HG03135 (cell line): ENCODE measurements around the gene SLX4IP.

Experiments used
- ATAC-seq: cut with Tn5 transposase; IDR thresholded peaks from one replicate; pipeline ENCODE4 v1.9.1; 2021; ENCODE audit warnings: mild to moderate bottlenecking, moderate library complexity; ENCODE audit not compliant: unreplicated experiment

Gene SLX4IP

GRCh38 chr20:10625641-10626040 lies 190.5 kb downstream of the SLX4IP start:
- ATAC-seq = no peak

- ATAC-seq = no peak
Measured at GRCh38 chr20:10626896-10627295, 191.8 kb downstream of the SLX4IP start.

- ATAC-seq = no peak
Measured at GRCh38 chr20:10629946-10630650, 195.0 kb downstream of the SLX4IP start.

GRCh38 chr20:10631126-10631525 lies 196.0 kb downstream of the SLX4IP start:
- no peak for ATAC-seq

- ATAC-seq = no peak
Measured at GRCh38 chr20:10632721-10633509, 197.8 kb downstream of the SLX4IP start.

- ATAC-seq = no peak
Measured at GRCh38 chr20:10633718-10634117, 198.6 kb downstream of the SLX4IP start.

- no peak for ATAC-seq
Measured at GRCh38 chr20:10634211-10634610, 199.1 kb downstream of the SLX4IP start.

- ATAC-seq = no peak
Measured at GRCh38 chr20:10634683-10635411, 199.7 kb downstream of the SLX4IP start.

- ATAC-seq = no peak
Measured at GRCh38 chr20:10635476-10636208, 200.5 kb downstream of the SLX4IP start.

GRCh38 chr20:10636326-10636818 lies 201.3 kb downstream of the SLX4IP start:
- no peak for ATAC-seq

GRCh38 chr20:10637031-10637559 lies 202.0 kb downstream of the SLX4IP start:
- ATAC-seq = no peak

- no peak for ATAC-seq
Measured at GRCh38 chr20:10637563-10637962, 202.5 kb downstream of the SLX4IP start.

GRCh38 chr20:10639077-10639736 lies 204.1 kb downstream of the SLX4IP start:
- no peak for ATAC-seq

- ATAC-seq = no peak
Measured at GRCh38 chr20:10639737-10640556, 204.8 kb downstream of the SLX4IP start.

- no peak for ATAC-seq
Measured at GRCh38 chr20:10640897-10641296, 205.8 kb downstream of the SLX4IP start.

- no peak for ATAC-seq
Measured at GRCh38 chr20:10641467-10641866, 206.4 kb downstream of the SLX4IP start.

GRCh38 chr20:10641893-10642292 lies 206.8 kb downstream of the SLX4IP start:
- no peak for ATAC-seq

GRCh38 chr20:10642856-10643559 lies 207.9 kb downstream of the SLX4IP start:
- no peak for ATAC-seq

GRCh38 chr20:10643560-10643873 lies 208.4 kb downstream of the SLX4IP start:
- no peak for ATAC-seq
